Liver (tissue), 9 donors: ENCODE data around the gene PRPF40A. TPM values are rescaled to one million over a fixed set of nuclear protein-coding genes. Genes with fewer than 3 reads are reported as not detected.
A peak's percentile ranks its signal among the peaks of the same experiment; 100 is the strongest.

Experiments
- DNase-seq: peaks from one replicate; pipeline ENCODE4 v3.0.0-alpha.2; 2017; ENCODE audit warnings: low spot score
- H3K27ac ChIP-seq, 2 donors: one replicate each; pipeline ENCODE4 v1.7.0; 2013; ENCODE audit warnings: inconsistent platforms in 2 of 2, low read length in 2 of 2, control low read depth in 1 of 2, low read depth in 1 of 2, mild to moderate bottlenecking in 1 of 2
- H3K27me3 ChIP-seq, 4 donors: one replicate each; pipeline versions ENCODE4 v1.6.1 to v1.7.0; 2013; ENCODE audit warnings: low read length in 3 of 4, inconsistent platforms in 1 of 4, mild to moderate bottlenecking in 1 of 4, moderate library complexity in 1 of 4; ENCODE audit not compliant: control insufficient read depth in 4 of 4, insufficient read depth in 4 of 4
- H3K36me3 ChIP-seq, 4 donors: one replicate each; pipeline versions ENCODE4 v1.6.1 to v1.7.0; 2013; ENCODE audit warnings: low read length in 3 of 4, mild to moderate bottlenecking in 3 of 4, low read depth in 1 of 4, moderate library complexity in 1 of 4; ENCODE audit not compliant: control insufficient read depth in 4 of 4, insufficient read depth in 3 of 4
- H3K4me1 ChIP-seq, 4 donors: one replicate each; pipeline versions ENCODE4 v1.6.1 to v1.7.0; 2013; ENCODE audit warnings: low read length in 3 of 4, mild to moderate bottlenecking in 3 of 4, moderate library complexity in 1 of 4; ENCODE audit not compliant: control insufficient read depth in 4 of 4, insufficient read depth in 4 of 4
- H3K4me3 ChIP-seq, 3 donors: one replicate each; pipeline versions ENCODE4 v1.6.1 to v1.7.0; 2013; ENCODE audit warnings: low read length in 3 of 3, control low read depth in 1 of 3, low read depth in 1 of 3, mild to moderate bottlenecking in 1 of 3
- H3K9ac ChIP-seq, 2 donors: one replicate each; pipeline ENCODE4 v1.7.0; 2013; ENCODE audit warnings: low read length in 2 of 2, mild to moderate bottlenecking in 2 of 2, moderate library complexity in 2 of 2, control low read depth in 1 of 2, low read depth in 1 of 2
- H3K9me3 ChIP-seq, 4 donors: one replicate each; pipeline versions ENCODE4 v1.6.1 to v1.7.0; 2013; ENCODE audit warnings: low read length in 3 of 4; ENCODE audit not compliant: control insufficient read depth in 4 of 4
- EGR1 ChIP-seq, 2 donors: IDR thresholded peaks; 2 replicates each; pipeline ENCODE4 v1.6.1; 2016 to 2018; ENCODE audit warnings: antibody characterized with exemption in 2 of 2, low read depth in 2 of 2
- FOXA1 ChIP-seq: IDR thresholded peaks from 2 replicates; pipeline ENCODE4 v1.6.1; 2016; ENCODE audit warnings: antibody characterized with exemption
- FOXA2 ChIP-seq: IDR thresholded peaks from 2 replicates; pipeline ENCODE4 v1.6.1; 2016; ENCODE audit warnings: antibody characterized with exemption
- GABPA ChIP-seq, 2 donors: IDR thresholded peaks in 1 of 2; conservative IDR thresholded peaks in 1 of 2; 2 replicates each; pipeline ENCODE4 v1.6.1; 2016; ENCODE audit warnings: antibody characterized with exemption in 2 of 2, mild to moderate bottlenecking in 1 of 2, moderate library complexity in 1 of 2
- HNF4A ChIP-seq, 2 donors: conservative IDR thresholded peaks; 2 replicates each; pipeline ENCODE4 v1.6.1; 2016; ENCODE audit warnings: antibody characterized with exemption in 2 of 2, mild to moderate bottlenecking in 2 of 2
- HNF4G ChIP-seq: IDR thresholded peaks from 2 replicates; pipeline ENCODE4 v1.6.1; 2016; ENCODE audit warnings: antibody characterized with exemption
- JUND ChIP-seq, 2 donors: IDR thresholded peaks; 2 replicates each; pipeline ENCODE4 v1.6.1; 2016; ENCODE audit warnings: antibody characterized with exemption in 2 of 2
- MAX ChIP-seq: IDR thresholded peaks from 2 replicates; pipeline ENCODE4 v1.6.1; 2016; ENCODE audit warnings: antibody characterized with exemption
- NR2F2 ChIP-seq: IDR thresholded peaks from 2 replicates; pipeline ENCODE4 v1.6.1; 2016; ENCODE audit warnings: antibody characterized with exemption
- RAD21 ChIP-seq, 2 donors: IDR thresholded peaks; 2 replicates each; pipeline ENCODE4 v1.6.1; 2016; ENCODE audit warnings: antibody characterized with exemption in 2 of 2, mild to moderate bottlenecking in 2 of 2
- RXRA ChIP-seq, 2 donors: IDR thresholded peaks; 2 replicates each; pipeline ENCODE4 v1.6.1; 2017 to 2018; ENCODE audit warnings: antibody characterized with exemption in 2 of 2, mild to moderate bottlenecking in 1 of 2
- SP1 ChIP-seq: IDR thresholded peaks from 2 replicates; pipeline ENCODE4 v1.6.1; 2018; ENCODE audit warnings: antibody characterized with exemption, mild to moderate bottlenecking
- TAF1 ChIP-seq: conservative IDR thresholded peaks from 2 replicates; pipeline ENCODE4 v1.6.1; 2016; ENCODE audit warnings: antibody characterized with exemption, mild to moderate bottlenecking
- YY1 ChIP-seq: IDR thresholded peaks from 2 replicates; pipeline ENCODE4 v1.6.1; 2016; ENCODE audit warnings: antibody characterized with exemption, mild to moderate bottlenecking
- ZBTB33 ChIP-seq: IDR thresholded peaks from 2 replicates; pipeline ENCODE4 v1.6.1; 2016; ENCODE audit warnings: antibody characterized with exemption
- WGBS: extraction: QIAGEN DNeasy Blood & Tissue Kit; methylation state at CpG from one replicate; pipeline ENCODE4 v1.1.7; 2013; 5-methylcytosine and 5-hydroxymethylcytosine counted together
- polyA plus RNA-seq, 2 donors: library from polyadenylated mRNA; stranded (reverse) in 1 of 2; unstranded in 1 of 2; fragments of 200-250 nt in 1 of 2; fragments of >200 nt in 1 of 2; fragmentation: Nextera tagmentation in 1 of 2; extraction: Ambion mirVana in 1 of 2; gene quantifications; one replicate each; pipeline versions ENCODE4 v1.2.1 to v1.2.3, GENCODE V29; 2013 to 2015
- total RNA-seq, 2 donors: library from RNA; depleted of rRNA; stranded (reverse); fragments of >200 nt; gene quantifications; one replicate each; pipeline ENCODE4 v1.2.3, GENCODE V29; 2014
- TF ChIP-seq, protein P1 (sequence below): fragments of 150-350 bp; IDR thresholded peaks from 2 replicates; pipeline ENCODE4 v1.5.1; 2017; ENCODE audit warnings: improper control_type of control experiment, low read depth, low read length; ENCODE audit not compliant: missing input control
- TF ChIP-seq, protein P2 (sequence below): IDR thresholded peaks from 2 replicates; pipeline ENCODE4 v1.6.1; 2016; ENCODE audit warnings: antibody characterized with exemption
- donor health status: healthy.
- donor health status: healthy.
- donor health status: healthy.
- donor health status: healthy.
- donor health status: healthy.

Gene PRPF40A
- total and polyA plus RNA-seq, 4 donors: 18.8 to 58.1 (median 53.7) TPM

DNA sequence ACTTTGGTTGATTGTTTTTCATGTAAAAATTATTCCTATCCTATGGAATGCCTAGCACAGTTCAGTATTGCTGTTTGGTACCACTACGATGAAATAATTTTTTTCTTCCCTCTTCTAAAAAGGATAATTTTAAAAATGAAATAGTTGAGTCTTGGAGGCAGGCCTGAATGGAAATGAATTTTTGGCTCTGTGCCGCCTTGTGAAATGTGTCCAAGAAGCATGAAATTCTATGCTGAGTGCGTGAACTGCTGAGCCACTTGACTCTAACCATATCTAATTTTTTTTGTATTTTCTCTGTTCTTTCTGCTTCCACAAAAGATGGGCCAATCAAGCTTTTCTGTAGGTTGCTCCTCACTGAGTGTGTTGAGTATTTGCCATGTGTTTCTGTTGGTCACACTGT is 95.0 kb downstream of the PRPF40A start:
- WGBS: 89% methylated on average over 3 of the region's 3 CpGs
- H3K4me1 ChIP-seq: no peaks in the 10 kb centered on the region
- DNase-seq: no peak

GRCh38 chr2:152620985-152621384 is 96.3 kb downstream of the PRPF40A start:
- H3K4me3 ChIP-seq: no peak overlapping the region
- peak; percentile 37 for DNase-seq
- H3K9ac ChIP-seq: no peak overlapping the region
- WGBS: 91% methylated on average over 9 of the region's 9 CpGs
- H3K27ac ChIP-seq: no peak overlapping the region
- no peaks in the 10 kb centered on the region for H3K36me3 ChIP-seq
- no peak for TF ChIP-seq RXRA (IDR thresholded peaks at IDR 0.05)
- TF ChIP-seq HNF4A (conservative IDR thresholded peaks at IDR 0.05): no peak
- TF ChIP-seq, protein P1, sequence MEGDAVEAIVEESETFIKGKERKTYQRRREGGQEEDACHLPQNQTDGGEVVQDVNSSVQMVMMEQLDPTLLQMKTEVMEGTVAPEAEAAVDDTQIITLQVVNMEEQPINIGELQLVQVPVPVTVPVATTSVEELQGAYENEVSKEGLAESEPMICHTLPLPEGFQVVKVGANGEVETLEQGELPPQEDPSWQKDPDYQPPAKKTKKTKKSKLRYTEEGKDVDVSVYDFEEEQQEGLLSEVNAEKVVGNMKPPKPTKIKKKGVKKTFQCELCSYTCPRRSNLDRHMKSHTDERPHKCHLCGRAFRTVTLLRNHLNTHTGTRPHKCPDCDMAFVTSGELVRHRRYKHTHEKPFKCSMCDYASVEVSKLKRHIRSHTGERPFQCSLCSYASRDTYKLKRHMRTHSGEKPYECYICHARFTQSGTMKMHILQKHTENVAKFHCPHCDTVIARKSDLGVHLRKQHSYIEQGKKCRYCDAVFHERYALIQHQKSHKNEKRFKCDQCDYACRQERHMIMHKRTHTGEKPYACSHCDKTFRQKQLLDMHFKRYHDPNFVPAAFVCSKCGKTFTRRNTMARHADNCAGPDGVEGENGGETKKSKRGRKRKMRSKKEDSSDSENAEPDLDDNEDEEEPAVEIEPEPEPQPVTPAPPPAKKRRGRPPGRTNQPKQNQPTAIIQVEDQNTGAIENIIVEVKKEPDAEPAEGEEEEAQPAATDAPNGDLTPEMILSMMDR: no peak
- TF ChIP-seq FOXA1: no peak
- no peak for TF ChIP-seq RAD21 (IDR thresholded peaks at IDR 0.05)
- TF ChIP-seq EGR1 (IDR thresholded peaks at IDR 0.05; ENCODE audit: low read depth in 2 of 2): no peak
- no peak for TF ChIP-seq GABPA (IDR thresholded peaks at IDR 0.05 in 1 of 2, conservative IDR thresholded peaks at IDR 0.05 in 1 of 2)
- TF ChIP-seq TAF1: no peak
- no peak for TF ChIP-seq YY1
- TF ChIP-seq ZBTB33: no peak
- no peak for TF ChIP-seq JUND (IDR thresholded peaks at IDR 0.05)
- no peak for TF ChIP-seq SP1
- no peak for TF ChIP-seq HNF4G
- TF ChIP-seq, protein P2, sequence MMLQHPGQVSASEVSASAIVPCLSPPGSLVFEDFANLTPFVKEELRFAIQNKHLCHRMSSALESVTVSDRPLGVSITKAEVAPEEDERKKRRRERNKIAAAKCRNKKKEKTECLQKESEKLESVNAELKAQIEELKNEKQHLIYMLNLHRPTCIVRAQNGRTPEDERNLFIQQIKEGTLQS: no peak
- no peak for TF ChIP-seq MAX
- H3K9me3 ChIP-seq: no peaks in the 10 kb centered on the region
- no peaks in the 10 kb centered on the region for H3K27me3 ChIP-seq
- no peaks in the 10 kb centered on the region for H3K4me1 ChIP-seq

More for the DNA sequence above, 95.0 kb downstream of the PRPF40A start:
- Histone ChIP-seq H3K4me3 (no peak overlapping the region), H3K27me3 (no peaks in the 10 kb centered on the region), H3K36me3 (no peaks in the 10 kb centered on the region), H3K9ac (no peak overlapping the region), H3K27ac (no peak overlapping the region), H3K9me3 (no peaks in the 10 kb centered on the region)
- TF ChIP-seq JUND (IDR thresholded peaks at IDR 0.05): no peak
- TF ChIP-seq HNF4G: no peak
- TF ChIP-seq, protein P1: no peak
- TF ChIP-seq MAX: no peak
- no peak for TF ChIP-seq SP1
- TF ChIP-seq EGR1 (IDR thresholded peaks at IDR 0.05; ENCODE audit: low read depth in 2 of 2): no peak
- TF ChIP-seq, protein P2: no peak
- no peak for TF ChIP-seq TAF1
- TF ChIP-seq NR2F2: no peak
- no peak for TF ChIP-seq GABPA (IDR thresholded peaks at IDR 0.05 in 1 of 2, conservative IDR thresholded peaks at IDR 0.05 in 1 of 2)
- no peak for TF ChIP-seq FOXA2
